CD4-positive, alpha-beta T cell treated with Interleukin-4 for 1 hour (primary cell): ENCODE results near the gene MEIS3.
A peak's percentile ranks its signal among the peaks of the same experiment; 100 is the strongest.
"Not testable (repeated sequence)": the region's sequence is repeated elsewhere in the genome, so short reads cannot be mapped to it uniquely, and the experiment has no call there.

ENCODE experiments used
- DNase-seq, 2 donors: peaks; one replicate each; pipeline ENCODE4 v3.0.0-alpha.2; 2020 to 2022

Gene MEIS3

DNA sequence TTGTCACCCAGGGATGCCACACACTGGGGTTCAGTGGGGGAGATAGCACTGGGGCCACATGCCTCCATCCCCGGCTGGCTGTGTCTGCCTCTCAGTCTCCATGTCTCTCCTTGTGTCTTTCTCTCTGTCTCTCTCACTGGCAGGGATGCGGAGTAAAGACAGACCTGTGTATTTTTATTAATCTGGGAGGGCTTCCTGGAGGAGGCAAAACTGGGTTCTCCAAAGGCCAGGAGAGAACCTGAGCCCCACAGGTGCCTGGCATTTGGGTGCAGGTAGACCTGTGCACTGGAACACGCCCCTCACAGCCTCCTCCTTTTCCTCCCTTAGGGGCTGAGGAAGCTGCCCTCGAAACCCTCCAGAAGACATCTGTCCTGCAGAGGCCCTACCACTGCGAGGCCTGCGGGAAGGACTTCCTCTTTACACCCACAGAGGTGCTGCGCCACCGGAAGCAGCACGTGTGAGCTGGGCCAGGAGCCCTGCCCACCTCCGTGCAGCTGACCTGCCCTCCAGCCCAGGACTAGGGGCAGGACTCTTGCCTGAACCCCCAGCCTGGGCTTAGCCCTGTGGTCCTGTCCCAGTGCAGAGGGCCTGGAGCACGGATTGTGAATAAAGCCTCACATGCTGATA is 37.6 kb downstream of the MEIS3 start:
- peak; percentile 43 to 57 for DNase-seq

DNA sequence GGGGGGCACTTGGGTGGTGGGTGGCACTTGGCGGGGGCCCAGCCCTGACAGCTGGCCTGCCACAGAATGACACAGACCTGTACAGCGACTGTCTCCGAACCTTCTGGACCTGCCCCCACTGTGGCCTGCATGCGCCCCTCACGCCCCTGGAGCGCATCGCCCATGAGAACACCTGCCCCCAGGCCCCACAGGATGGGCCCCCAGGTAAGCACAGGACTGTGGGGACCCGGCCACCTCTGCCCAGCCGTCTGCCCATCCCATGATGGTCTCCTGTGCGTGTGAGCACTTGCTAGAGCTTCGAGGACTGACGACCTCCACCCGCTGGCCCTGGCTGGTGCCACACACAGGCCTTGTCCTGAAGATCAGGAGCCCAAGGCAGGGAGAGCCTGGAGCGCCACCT is 38.2 kb downstream of the MEIS3 start:
- DNase-seq: no peak

- DNase-seq: no peak
Observed at GRCh38 chr19:47380559-47380958, 38.8 kb downstream of the MEIS3 start.

DNA sequence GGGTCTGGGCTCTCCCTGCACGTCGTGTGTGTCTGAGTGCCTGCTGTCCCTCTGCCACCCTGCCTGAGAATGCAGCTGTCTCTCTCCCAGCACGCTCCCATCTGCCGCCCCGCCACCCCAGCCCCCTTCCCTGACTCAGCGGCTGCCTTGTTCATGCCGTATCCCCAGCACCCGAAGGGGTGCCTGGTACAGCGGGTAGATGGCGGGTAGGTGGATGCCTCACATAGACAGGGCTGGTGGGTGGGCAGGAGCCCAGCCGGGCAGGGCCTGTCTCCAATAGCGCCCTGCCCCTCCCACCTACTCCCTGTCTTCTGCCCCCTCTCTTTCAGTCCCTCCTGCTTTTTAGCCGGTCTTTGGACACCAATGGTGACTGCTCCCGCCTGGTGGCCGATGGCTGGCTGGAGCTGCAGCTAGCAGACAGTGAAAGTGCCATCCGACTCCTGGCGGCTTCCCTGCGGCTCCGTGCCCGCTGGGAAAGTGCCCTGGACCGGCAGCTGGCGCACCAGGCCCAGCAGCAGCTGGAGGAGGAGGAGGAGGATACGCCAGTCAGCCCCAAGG is 39.9 kb downstream of the MEIS3 start:
- no peak for DNase-seq

GRCh38 chr19:47378246-47378645 is 41.1 kb downstream of the MEIS3 start:
- no peak for DNase-seq

- no peak for DNase-seq
Observed at GRCh38 chr19:47377801-47378200, 41.5 kb downstream of the MEIS3 start.

DNA sequence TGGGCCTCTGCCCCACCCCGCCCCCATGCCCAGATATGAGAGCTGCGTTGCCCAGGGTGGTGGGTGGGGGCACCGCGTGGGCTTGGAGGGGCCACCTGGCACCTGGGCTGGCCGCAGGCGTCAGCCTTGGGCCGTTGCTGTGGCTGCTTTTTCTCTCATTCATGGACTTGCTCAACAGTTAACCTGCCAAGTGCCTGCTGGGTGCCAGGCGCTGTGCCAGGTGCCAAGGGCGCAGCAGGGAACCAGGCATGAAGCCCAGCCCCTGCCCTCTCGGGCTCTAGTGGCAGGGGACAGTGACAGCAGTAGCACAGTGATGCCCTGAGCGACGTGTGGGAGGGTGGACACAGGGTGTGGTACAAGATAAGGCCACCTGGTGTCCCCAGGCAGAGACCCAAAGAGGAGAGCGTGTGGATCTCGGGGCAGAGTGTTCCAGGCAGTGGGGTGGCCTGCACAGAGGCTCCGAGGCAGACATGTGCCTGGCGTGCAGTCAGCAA is 42.1 kb downstream of the MEIS3 start:
- DNase-seq: no peak

GRCh38 chr19:47376589-47377144 is 42.7 kb downstream of the MEIS3 start:
- DNase-seq: peak in 1 of 2 donors; percentile 39

DNA sequence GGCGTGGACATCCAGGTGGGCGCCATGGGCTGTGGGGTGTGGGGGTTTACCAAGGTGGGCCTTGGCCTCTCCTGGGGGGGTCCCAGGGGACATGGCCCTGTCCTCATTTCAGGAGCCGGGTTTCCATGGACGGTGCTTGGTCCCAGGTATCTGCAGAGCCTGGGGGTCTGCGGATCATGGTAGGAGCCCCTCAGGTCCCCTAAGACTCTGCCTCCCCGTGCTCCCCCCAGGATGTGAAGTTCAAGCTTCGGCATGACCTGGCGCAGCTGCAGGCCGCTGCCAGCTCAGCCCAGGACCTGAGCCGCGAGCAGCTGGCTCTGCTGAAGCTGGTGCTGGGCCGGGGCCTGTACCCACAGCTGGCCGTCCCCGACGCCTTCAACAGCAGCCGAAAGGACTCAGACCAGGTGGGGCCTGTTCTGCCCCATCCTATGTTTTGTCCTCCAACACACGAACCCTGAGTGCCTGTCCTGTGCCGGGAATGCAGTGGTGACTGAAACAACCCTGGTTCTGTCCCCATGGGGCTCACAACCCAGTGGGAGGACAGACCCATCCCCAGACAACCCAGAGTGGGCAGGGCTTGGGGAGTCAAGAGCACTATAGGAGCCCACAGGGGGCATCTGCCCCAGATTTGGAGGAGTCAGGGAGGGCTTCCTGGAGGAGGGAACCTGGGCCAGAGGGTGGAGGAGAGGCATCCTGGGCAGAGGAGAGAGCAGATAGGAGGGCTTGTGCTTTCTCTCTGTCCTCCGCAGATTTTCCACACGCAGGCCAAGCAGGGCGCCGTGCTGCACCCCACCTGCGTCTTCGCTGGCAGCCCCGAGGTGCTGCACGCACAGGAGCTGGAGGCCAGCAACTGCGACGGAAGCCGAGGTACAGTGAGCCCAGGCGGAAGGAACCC is 43.4 kb downstream of the MEIS3 start:
- no peak for DNase-seq

DNA sequence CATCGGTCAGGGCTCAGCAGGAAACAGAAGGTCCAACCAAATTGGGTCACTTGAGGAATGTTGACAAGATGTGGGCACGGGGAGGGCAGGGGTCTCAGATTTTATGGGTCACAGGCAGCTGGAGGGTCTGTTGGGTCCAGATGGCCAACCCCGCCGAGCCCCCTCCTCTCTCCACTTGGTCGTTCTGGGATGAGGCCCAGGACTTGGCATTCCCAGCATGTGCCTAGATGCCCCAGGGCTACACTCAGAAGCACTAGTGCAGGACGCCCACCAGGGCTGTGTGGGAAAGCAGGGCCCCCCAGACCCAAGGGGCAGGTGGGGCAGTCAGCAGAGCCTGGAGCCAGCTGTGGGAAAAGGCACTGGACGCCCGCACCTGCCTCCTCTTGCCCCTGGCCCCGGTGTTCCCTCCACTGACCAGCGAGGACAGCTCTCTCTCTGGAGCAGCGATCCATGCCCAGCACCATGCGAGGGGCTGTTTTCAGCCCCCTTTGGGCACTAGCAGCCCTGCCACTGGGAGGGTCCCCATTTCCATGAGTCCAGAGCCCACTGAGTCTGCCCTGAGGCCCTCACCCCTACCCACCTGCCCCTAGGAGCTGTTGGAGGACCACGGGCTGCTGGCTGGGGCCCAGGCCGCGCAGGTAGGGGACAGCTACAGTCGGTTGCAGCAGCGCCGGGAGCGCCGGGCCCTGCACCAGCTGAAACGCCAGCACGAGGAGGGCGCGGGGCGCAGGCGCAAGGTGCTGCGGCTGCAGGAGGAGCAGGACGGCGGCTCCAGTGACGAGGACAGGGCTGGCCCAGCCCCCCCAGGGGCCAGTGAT is 44.2 kb downstream of the MEIS3 start:
- DNase-seq: no peak

DNA sequence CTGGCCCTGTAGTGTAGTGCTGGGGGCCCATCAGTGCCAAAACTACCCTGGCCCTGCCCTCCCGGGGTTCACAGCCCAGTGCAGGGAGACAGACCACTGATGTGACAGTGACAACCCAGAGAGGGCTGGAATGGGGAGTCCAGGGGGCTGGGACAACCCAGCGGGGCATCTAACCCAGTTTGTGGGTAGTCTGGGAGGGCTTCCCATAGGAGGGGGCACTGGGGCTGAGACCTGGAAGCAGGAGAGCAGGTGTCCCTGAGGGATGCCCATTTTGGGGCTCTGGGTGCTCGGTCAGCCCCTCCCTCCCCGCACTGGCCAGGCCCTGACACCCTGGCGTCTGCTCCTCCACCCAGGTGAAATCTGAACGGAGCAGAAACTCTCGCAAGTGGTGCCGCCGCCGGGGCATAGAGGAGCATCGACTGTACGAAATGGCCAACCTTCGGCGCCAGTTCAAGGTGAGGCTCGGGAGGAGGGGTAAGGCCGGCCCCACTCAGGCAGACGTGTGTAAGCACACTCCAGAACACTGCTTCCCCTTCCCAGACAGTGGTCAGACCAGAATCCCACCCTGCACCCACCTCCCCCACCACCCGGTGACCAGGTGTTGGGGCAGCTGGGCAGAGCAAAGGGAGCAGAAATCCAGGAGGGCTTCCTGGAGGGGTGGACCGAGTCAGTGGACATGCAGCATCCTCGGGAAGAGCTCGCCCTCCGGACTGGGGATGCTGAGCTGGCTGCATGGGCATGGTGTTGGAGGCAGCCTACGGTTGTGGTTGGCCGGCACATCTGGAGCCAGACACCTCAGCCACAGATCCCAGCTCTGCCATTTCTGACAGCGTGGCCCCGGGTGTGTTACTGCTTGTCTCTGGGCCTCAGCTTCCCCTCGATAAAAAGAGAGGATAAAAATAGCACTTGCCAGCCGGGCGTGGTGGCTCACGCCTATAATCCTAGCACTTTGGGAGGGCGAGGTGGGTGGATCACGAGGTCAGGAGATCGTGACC is 45.8 kb downstream of the MEIS3 start:
- no peak for DNase-seq

DNA sequence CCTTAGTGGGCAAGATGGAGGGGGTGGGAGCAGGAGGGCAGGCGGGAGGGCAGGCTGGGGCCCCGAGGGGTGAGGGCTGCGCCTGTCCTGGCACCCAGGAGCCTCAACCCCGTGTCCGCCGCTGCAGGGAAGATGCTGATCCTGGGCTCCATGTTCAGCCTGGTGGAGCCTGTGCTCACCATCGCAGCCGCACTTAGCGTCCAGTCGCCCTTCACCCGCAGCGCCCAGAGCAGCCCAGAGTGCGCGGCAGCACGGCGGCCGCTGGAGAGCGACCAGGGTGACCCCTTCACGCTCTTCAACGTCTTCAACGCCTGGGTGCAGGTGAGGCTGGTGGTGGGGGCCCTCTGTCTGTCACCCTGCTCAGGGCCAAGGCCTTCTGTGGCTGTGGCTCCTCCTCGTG is 46.7 kb downstream of the MEIS3 start:
- DNase-seq: no peak

DNA sequence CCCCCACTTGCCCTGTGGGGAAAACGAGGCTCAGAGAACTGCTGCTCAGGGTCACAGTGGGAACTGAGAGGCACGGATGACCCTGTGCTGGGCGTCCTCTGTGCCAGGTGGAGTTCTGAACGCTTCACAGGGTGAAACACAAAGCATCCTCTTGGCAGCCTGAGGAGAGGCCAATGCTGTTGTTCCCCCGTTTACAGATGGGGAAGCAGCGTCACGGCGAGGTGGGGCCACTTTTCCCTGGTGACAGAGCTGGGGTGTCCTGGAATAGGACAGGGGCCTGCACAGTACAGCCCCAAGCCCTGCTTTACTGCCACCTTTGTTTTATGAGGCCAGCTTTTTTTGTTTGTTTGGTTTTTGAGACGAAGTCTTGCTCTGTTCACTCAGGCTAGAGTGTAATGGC is 48.1 kb downstream of the MEIS3 start:
- peak in 1 of 2 donors; percentile 29 for DNase-seq

DNA sequence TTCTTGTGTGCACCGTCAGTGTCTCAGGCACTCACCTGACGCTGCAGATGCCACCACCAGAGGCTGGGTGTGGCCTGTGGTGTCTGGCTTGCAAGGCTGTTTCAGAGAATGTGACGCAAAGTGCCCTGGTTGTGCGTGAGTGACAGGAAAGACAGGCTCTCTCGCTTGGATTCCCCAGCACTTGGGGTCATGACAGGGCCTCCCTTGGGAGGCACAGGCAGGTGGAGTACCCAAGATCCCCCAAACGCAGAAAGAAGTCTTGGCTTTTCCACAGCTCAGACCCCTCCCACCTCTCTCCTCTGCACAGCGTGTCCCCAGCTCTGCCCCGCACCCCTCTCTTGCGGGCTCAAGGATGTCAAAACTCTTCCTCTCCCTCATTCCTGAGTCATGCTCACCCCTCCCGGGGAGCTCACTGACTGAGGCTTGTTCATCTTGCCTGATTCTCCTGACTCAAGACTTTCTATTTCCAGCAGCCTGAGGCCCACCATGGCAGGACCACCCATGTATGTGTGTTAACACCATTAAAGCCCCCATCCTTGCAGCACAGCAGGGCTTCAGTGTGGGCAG is 49.2 kb downstream of the MEIS3 start:
- DNase-seq: peak in 1 of 2 donors; percentile 75

DNA sequence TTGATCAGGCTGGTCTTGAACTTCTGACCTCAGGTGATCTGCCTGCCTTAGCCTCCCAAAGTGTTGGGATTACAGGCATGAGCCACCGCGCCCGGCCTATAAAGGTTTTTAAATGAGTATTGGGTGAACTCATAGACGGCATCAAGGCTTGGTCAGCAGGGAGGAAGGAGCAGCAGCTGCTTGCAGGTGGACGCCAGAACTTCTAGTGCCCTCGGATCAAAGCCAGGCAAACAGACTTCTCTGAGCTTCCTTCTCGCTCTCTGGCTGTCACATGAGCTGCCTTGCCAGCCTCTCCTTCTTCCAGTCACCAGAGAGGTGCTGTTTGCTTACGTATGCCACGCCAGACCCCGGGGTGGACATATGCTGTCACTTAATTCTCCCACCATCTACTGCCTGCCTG is 53.9 kb downstream of the MEIS3 start:
- DNase-seq: not testable (repeated sequence)

GRCh38 chr19:47363758-47364531 is 55.4 kb downstream of the MEIS3 start:
- DNase-seq: no peak

DNA sequence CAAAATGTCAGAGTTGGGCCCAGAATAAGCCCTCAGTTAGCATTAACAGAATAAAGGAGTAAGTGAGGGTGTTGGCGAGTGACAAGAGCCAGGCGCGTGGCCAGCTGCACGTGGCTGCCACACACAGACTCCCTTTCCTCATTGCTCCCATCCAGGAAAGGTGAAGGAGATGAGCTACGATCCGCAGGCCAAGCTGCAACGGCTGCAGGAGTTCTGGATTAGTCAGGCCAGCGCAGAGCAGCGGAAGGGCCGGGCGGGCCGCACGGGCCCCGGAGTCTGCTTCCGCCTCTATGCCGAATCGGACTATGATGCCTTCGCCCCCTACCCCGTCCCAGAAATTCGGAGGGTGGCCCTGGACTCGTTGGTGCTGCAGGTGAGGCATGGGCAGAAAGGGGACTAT is 57.0 kb downstream of the MEIS3 start:
- no peak for DNase-seq

GRCh38 chr19:47358936-47359335 is 60.4 kb downstream of the MEIS3 start:
- DNase-seq: no peak

- DNase-seq: no peak
Observed at GRCh38 chr19:47357788-47358680, 61.3 kb downstream of the MEIS3 start.
